ENCODE results near the gene KEAP1.
"Not testable (repeated sequence)": the region's sequence is repeated elsewhere in the genome, so short reads cannot be mapped to it uniquely, and the experiment has no call there.

Gene KEAP1

DNA sequence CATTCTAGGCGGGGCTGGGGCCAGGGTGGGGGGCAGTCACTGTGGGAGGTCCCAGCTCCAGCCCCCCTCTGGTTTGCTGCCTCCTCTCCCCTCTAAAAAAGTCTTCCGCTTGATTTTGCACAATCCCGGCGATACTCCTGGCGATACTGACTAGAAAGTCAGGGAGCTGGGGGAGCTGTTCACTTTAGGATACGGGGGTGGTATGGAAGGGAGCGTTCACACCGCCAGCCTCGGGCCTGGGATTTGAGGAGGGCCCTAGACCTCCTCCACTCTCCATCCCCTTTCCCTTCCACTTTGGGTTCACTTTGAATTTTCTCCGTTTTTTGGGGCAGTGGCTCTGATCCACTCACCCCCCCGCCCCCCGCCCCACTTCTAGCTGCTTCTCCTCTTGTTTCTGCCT, 35.0 kb downstream of the KEAP1 start:
- no peak for DNase-seq (ENCODE audit: low spot score)
- Histone ChIP-seq H3K27ac (no peak overlapping the region), H3K4me3 (no peak overlapping the region)
- TF ChIP-seq, protein P1, sequence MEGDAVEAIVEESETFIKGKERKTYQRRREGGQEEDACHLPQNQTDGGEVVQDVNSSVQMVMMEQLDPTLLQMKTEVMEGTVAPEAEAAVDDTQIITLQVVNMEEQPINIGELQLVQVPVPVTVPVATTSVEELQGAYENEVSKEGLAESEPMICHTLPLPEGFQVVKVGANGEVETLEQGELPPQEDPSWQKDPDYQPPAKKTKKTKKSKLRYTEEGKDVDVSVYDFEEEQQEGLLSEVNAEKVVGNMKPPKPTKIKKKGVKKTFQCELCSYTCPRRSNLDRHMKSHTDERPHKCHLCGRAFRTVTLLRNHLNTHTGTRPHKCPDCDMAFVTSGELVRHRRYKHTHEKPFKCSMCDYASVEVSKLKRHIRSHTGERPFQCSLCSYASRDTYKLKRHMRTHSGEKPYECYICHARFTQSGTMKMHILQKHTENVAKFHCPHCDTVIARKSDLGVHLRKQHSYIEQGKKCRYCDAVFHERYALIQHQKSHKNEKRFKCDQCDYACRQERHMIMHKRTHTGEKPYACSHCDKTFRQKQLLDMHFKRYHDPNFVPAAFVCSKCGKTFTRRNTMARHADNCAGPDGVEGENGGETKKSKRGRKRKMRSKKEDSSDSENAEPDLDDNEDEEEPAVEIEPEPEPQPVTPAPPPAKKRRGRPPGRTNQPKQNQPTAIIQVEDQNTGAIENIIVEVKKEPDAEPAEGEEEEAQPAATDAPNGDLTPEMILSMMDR (IDR thresholded peaks at IDR 0.05), result no peak

DNA sequence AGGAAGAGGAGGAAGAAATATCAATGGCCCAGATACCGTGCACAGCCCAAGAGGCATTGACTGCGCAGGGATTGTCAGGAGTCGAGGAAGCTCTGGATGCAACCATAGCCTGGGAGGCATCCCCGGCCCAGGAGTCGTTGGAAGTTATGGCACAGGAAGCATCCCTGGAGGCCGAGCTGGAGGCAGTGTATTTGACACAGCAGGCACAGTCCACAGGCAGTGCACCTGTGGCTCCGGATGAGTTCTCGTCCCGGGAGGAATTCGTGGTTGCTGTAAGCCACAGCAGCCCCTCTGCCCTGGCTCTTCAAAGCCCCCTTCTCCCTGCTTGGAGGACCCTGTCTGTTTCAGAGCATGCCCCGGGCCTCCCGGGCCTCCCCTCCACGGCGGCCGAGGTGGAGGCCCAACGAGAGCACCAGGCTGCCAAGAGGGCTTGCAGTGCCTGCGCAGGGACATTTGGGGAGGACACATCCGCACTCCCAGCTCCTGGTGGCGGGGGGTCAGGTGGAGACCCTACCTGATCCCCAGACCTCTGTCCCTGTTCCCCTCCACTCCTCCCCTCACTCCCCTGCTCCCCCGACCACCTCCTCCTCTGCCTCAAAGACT, 36.0 kb downstream of the KEAP1 start:
- no peak overlapping the region for H3K27ac ChIP-seq
- TF ChIP-seq, protein P1 (IDR thresholded peaks at IDR 0.05), result no peak
- DNase-seq (ENCODE audit: low spot score), result no peak

DNA sequence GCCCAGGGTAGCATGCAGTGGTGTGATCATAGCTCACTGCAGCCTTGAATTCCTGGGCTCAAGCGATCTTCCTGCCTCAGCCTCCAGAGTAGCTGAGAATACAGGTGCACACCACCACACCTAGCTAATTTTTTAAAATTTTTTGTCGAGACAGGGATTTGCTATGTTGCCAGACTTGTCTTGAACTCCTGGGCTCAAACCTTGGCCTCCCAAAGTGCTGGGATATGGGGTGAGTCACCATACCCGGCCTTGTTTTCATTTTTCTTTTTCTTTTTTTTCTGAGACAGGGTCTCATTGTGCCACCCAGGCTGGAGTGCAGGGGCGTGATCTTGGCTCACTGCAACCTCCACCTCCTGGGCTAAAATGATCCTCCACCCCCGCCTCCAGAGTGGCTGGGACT, 38.7 kb downstream of the KEAP1 start:
- no peak for DNase-seq (ENCODE audit: low spot score)
- Histone ChIP-seq H3K4me3 (no peak overlapping the region), H3K27ac (no peak overlapping the region)
- TF ChIP-seq, protein P1 (IDR thresholded peaks at IDR 0.05), result no peak

More for the DNA sequence above, 36.0 kb downstream of the KEAP1 start:
- no peak overlapping the region for H3K4me3 ChIP-seq

DNA sequence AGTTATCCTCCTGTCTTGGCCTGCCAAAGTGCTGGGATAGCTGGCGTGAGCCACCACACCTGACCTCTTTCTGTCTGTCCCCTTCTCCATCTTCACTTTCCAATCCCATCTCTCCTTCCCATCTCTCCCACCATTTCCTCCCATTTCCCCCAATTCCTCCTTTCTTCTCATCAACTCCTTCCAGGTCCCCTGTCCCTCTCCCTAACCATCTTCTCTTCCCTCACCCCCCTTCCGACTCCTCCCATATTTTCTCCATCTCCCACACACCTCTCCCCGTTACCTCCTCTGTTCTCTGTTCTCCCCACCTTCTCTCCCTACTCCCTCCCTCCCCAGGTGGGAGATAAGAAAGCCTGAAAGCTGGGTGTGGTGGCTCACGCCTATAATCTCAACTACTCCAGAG, 40.6 kb downstream of the KEAP1 start:
- TF ChIP-seq, protein P1 (IDR thresholded peaks at IDR 0.05), result no peak
- no peak overlapping the region for H3K4me3 ChIP-seq
- H3K27ac ChIP-seq, result no peak overlapping the region
- DNase-seq (ENCODE audit: low spot score), result no peak

DNA sequence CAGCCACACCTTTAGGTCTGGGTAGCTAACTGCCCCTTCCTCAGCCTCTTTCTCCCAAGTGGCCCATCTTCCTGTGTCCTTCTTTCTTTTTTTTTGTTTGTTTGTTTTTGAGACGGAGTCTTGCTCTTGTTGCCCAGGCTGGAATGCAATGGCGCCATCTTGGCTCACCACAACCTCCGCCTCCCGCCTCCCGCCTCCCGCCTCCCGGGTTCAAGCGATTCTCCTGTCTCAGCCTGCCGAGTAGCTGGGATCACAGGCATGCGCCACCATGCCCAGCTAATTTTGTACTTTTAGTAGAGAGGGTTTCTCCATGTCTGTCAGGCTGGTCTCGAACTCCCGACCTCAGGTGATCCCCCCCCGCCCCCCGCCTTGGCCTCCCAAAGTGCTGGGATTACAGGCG, 41.1 kb downstream of the KEAP1 start:
- not testable (repeated sequence) for H3K4me3 ChIP-seq; DNase-seq (ENCODE audit: low spot score); H3K27ac ChIP-seq

DNA sequence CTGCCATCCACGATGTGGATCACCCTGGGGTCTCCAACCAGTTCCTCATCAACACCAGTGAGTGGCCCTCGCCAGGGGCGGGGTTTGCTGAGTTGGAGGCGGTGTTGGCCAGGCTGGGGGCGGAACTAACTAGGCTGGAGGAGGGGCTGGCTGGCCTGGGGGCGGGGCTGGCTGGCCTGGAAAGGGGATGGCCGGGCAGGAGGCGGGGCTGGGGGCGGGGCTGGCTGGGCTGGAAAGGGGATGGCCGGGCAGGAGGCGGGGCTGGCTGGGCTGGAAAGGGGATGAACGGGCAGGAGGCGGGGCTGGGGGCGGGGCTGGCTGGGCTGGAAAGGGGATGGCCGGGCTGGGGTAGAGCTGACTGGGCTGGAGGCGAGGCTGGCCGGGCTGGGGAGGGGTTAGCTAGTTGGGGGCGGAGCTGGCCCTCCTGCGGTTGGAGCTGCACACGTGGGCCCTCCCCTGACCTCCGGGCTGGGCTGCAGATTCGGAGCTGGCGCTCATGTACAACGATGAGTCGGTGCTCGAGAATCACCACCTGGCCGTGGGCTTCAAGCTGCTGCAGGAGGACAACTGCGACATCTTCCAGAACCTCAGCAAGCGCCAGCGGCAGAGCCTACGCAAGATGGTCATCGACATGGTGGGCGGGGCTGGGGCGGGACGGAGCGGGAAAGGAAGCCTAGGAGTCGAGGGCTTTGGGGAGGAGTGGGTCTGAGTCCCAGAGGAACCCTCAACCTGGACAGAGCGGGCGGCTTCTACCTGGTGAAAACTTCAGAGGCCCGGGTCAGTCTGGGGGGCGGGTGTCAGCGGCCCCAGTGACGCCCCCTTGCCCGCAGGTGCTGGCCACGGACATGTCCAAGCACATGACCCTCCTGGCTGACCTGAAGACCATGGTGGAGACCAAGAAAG, 41.9 kb downstream of the KEAP1 start:
- TF ChIP-seq, protein P1 (IDR thresholded peaks at IDR 0.05), result no peak
- DNase-seq (ENCODE audit: low spot score), result peak; percentile 94
- H3K27ac ChIP-seq, result no peak overlapping the region
- peak overlapping the region; percentile 66 for H3K4me3 ChIP-seq

DNA sequence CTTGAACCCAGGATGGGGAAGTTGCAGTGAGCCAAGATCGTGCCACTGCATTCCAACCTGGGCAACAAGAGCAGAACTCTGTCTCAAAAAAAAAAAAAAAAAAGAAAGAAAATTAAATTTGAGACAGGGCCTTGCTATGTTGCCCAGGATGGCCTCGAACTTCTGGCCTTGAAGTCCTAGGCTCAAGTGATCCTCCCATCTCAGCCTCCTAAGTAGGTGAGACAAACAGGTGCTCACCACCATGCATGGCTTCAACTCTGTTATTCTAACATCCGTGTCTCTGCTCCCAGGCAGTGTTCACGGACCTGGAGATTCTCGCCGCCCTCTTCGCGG, 42.5 kb downstream of the KEAP1 start:
- TF ChIP-seq, protein P1 (IDR thresholded peaks at IDR 0.05), result no peak
- no peak overlapping the region for H3K27ac ChIP-seq
- DNase-seq (ENCODE audit: low spot score), result no peak
- H3K4me3 ChIP-seq, result peak overlapping the region; percentile 66

DNA sequence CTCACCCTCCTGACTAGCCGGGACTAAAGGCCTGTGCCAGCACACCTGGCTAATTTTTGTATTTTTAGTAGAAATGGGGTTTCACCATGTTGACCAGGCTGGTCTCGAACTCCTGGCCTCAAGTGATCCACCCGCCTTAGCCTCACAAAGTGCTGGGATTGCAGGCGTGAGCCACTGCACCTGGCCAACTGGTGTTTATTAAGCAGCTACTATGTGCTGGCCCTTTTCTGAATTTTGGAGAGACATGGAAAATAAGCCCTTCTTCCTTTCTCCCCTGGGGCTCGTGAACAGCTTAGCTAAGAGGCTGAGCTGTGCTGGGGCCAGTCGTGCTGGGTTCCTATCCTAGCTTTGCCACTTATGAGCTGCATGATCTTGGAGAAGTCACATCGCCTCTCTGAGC, 44.4 kb downstream of the KEAP1 start:
- DNase-seq (ENCODE audit: low spot score); H3K27ac ChIP-seq: not testable (repeated sequence)

More for the DNA sequence above, 44.4 kb downstream of the KEAP1 start:
- H3K4me3 ChIP-seq, result not testable (repeated sequence)
